K562 treated with DMSO at 1 percent for 48 hours (cell line): ENCODE data around the gene KRT40. TPM values are rescaled to one million over a fixed set of nuclear protein-coding genes. Genes with fewer than 3 reads are reported as not detected.

Source experiments
- total RNA-seq: library from RNA; unstranded; fragments of 300-600 nt; gene quantifications from 2 replicates; pipeline ENCODE4 v1.2.3, GENCODE V29; 2022; ENCODE audit warnings: low replicate concordance; ENCODE audit errors: extremely low read depth

KRT40 gene
- total RNA-seq = not detected in 2 replicates

GRCh38 chr17:40984226-40984625 is at the start of gene KRT40:
Gene KRT40, minus strand, starts transcription at chr17:40984326. Its CDS starts 53 bp downstream, at chr17:40984273.

GRCh38 chr17:41029633-41030245 is 45.6 kb upstream of the KRT40 start, which contains the start of gene KRTAP1-4:
Gene KRTAP1-4, minus strand, starts transcription at chr17:41030195. Its CDS starts 117 bp downstream, at chr17:41030078.

GRCh38 chr17:41026715-41027471 is 42.8 kb upstream of the KRT40 start, which contains the start of gene KRTAP1-5:
Gene KRTAP1-5, minus strand, starts transcription at chr17:41027208. Its CDS starts 53 bp downstream, at chr17:41027155.

GRCh38 chr17:41008811-41009210 is 24.7 kb upstream of the KRT40 start, which contains the start of gene KRTAP3-1:
Gene KRTAP3-1, minus strand, starts transcription at chr17:41009128. Its CDS starts 54 bp downstream, at chr17:41009074.

GRCh38 chr17:40999563-40999962 is 15.4 kb upstream of the KRT40 start, which contains the start of gene KRTAP3-2:
Gene KRTAP3-2, minus strand, starts transcription at chr17:40999906. Its CDS starts 53 bp downstream, at chr17:40999853.

GRCh38 chr17:40993839-40994238 is 9.7 kb upstream of the KRT40 start, which contains the start of gene KRTAP3-3:
Gene KRTAP3-3, minus strand, starts transcription at chr17:40994164. Its CDS starts 67 bp downstream, at chr17:40994097.

GRCh38 chr17:40966848-40967247 is 17.3 kb downstream of the KRT40 start, which contains the start of gene KRT39:
Gene KRT39, minus strand, starts transcription at chr17:40966948. Its CDS starts 92 bp downstream, at chr17:40966856.

GRCh38 chr17:40937384-40937819 is 46.7 kb downstream of the KRT40 start, which contains the start of gene KRT23:
Gene KRT23, minus strand, starts transcription at chr17:40937646. Its CDS starts 1,043 bp downstream, at chr17:40936603.

Other genes with a start within 250 kb of the KRT40 start
- not detected in 2 replicates for gene KRT25, start 229.0 kb downstream of the KRT40 start, total RNA-seq
- not detected in 2 replicates for gene KRT26, start 212.1 kb downstream of the KRT40 start, total RNA-seq
- gene KRT27, start 201.8 kb downstream of the KRT40 start, total RNA-seq = not detected in 2 replicates
- gene KRT28, start 184.4 kb downstream of the KRT40 start, total RNA-seq = not detected in 2 replicates
- not detected in 2 replicates for gene KRT10, start 161.7 kb downstream of the KRT40 start, total RNA-seq
- not detected in 2 replicates for gene KRT12, start 117.1 kb downstream of the KRT40 start, total RNA-seq
- gene KRT20, start 99.1 kb downstream of the KRT40 start, total RNA-seq = not detected in 2 replicates
- not detected in 2 replicates for gene KRT23, start 46.7 kb downstream of the KRT40 start, total RNA-seq
- gene KRT39, start 17.4 kb downstream of the KRT40 start, total RNA-seq = not detected in 2 replicates
- not detected in 2 replicates for gene KRTAP3-3, start 9.8 kb upstream of the KRT40 start, total RNA-seq
- not detected in 2 replicates for gene KRTAP3-2, start 15.6 kb upstream of the KRT40 start, total RNA-seq
- gene KRTAP3-1, start 24.8 kb upstream of the KRT40 start, total RNA-seq = not detected in 2 replicates
- gene KRTAP1-5, start 42.9 kb upstream of the KRT40 start, total RNA-seq = not detected in 2 replicates
- gene KRTAP1-4, start 45.9 kb upstream of the KRT40 start, total RNA-seq = not detected in 2 replicates
- gene KRTAP1-3, start 50.5 kb upstream of the KRT40 start, total RNA-seq = not detected in 2 replicates
- gene KRTAP1-1, start 57.1 kb upstream of the KRT40 start, total RNA-seq = not detected in 2 replicates
- gene KRTAP2-1, start 63.0 kb upstream of the KRT40 start, total RNA-seq = not detected in 2 replicates
- not detected in 2 replicates for gene KRTAP2-2, start 70.9 kb upstream of the KRT40 start, total RNA-seq
- not detected in 2 replicates for gene KRTAP2-3, start 75.8 kb upstream of the KRT40 start, total RNA-seq
- not detected in 2 replicates for gene KRTAP2-4, start 81.6 kb upstream of the KRT40 start, total RNA-seq
- gene KRTAP4-7, start 99.8 kb upstream of the KRT40 start, total RNA-seq = not detected in 2 replicates
- gene KRTAP4-8, start 113.8 kb upstream of the KRT40 start, total RNA-seq = not detected in 2 replicates
- gene KRTAP4-16, start 117.9 kb upstream of the KRT40 start, total RNA-seq = not detected in 2 replicates
- gene KRTAP4-9, start 121.1 kb upstream of the KRT40 start, total RNA-seq = not detected in 2 replicates
- gene KRTAP4-11, start 134.0 kb upstream of the KRT40 start, total RNA-seq = not detected in 2 replicates
- gene KRTAP4-12, start 139.9 kb upstream of the KRT40 start, total RNA-seq = not detected in 2 replicates
- not detected in 2 replicates for gene KRTAP4-6, start 156.2 kb upstream of the KRT40 start, total RNA-seq
- not detected in 2 replicates for gene KRTAP4-5, start 165.5 kb upstream of the KRT40 start, total RNA-seq
- not detected in 2 replicates for gene KRTAP4-4, start 176.4 kb upstream of the KRT40 start, total RNA-seq
- gene KRTAP4-3, start 183.9 kb upstream of the KRT40 start, total RNA-seq = not detected in 2 replicates
- not detected in 2 replicates for gene KRTAP4-2, start 193.9 kb upstream of the KRT40 start, total RNA-seq
- gene KRTAP4-1, start 200.6 kb upstream of the KRT40 start, total RNA-seq = not detected in 2 replicates
- gene KRTAP9-1, start 205.6 kb upstream of the KRT40 start, total RNA-seq = not detected in 2 replicates
- not detected in 2 replicates for gene KRTAP9-2, start 242.3 kb upstream of the KRT40 start, total RNA-seq
- not detected in 2 replicates for gene KRTAP9-3, start 248.1 kb upstream of the KRT40 start, total RNA-seq